ENCODE measurements around the gene SETD2. TPM values are rescaled to one million over a fixed set of nuclear protein-coding genes. Genes with fewer than 3 reads are reported as not detected.

The SETD2 gene
- total RNA-seq, 1 donor from 2014 or later, result 21.0 TPM

- no peak for DNase-seq (ENCODE audit: low spot score in 2 of 2)
- TF ChIP-seq CTCF (IDR thresholded peaks at IDR 0.05), result no peak
- no peaks in the 10 kb centered on the region for H3K27me3 ChIP-seq
- H3K9me3 ChIP-seq, result no peaks in the 10 kb centered on the region
- H3K4me1 ChIP-seq, result no peaks in the 10 kb centered on the region
- H3K4me3 ChIP-seq, result no peak overlapping the region
- no peak overlapping the region for H3K27ac ChIP-seq
- H3K36me3 ChIP-seq, result peaks cover 41 to 56% of the 10 kb centered on the region in 2 donors
- intact Hi-C loops (cut with DNase I), result no loop called here
Observed at GRCh38 chr3:47017504-47018268, 146.2 kb downstream of the SETD2 start.

GRCh38 chr3:47016934-47017435 lies 146.9 kb downstream of the SETD2 start:
- Histone ChIP-seq H3K27me3 (no peaks in the 10 kb centered on the region), H3K4me3 (no peak overlapping the region), H3K36me3 (peaks cover 41 to 56% of the 10 kb centered on the region in 2 donors), H3K9me3 (no peaks in the 10 kb centered on the region), H3K27ac (no peak overlapping the region), H3K4me1 (no peaks in the 10 kb centered on the region)
- no peak for DNase-seq (ENCODE audit: low spot score in 2 of 2)
- TF ChIP-seq CTCF (IDR thresholded peaks at IDR 0.05), result no peak
- intact Hi-C loops (cut with DNase I), result no loop called here

GRCh38 chr3:47016086-47016933 lies 147.6 kb downstream of the SETD2 start:
- H3K9me3 ChIP-seq, result no peaks in the 10 kb centered on the region
- H3K27me3 ChIP-seq, result no peaks in the 10 kb centered on the region
- H3K27ac ChIP-seq, result no peak overlapping the region
- peaks cover 41 to 56% of the 10 kb centered on the region in 2 donors for H3K36me3 ChIP-seq
- TF ChIP-seq CTCF (IDR thresholded peaks at IDR 0.05), result no peak
- no peak for DNase-seq (ENCODE audit: low spot score in 2 of 2)
- H3K4me3 ChIP-seq, result no peak overlapping the region
- intact Hi-C loops (cut with DNase I), result no loop called here
- no peaks in the 10 kb centered on the region for H3K4me1 ChIP-seq

- no peak for DNase-seq (ENCODE audit: low spot score in 2 of 2)
- peaks cover 41 to 56% of the 10 kb centered on the region in 2 donors for H3K36me3 ChIP-seq
Observed at GRCh38 chr3:47015151-47015550, 148.8 kb downstream of the SETD2 start.

GRCh38 chr3:47014036-47014435 lies 149.9 kb downstream of the SETD2 start:
- TF ChIP-seq CTCF (IDR thresholded peaks at IDR 0.05), result no peak
- Histone ChIP-seq H3K4me1 (peaks cover under 1 to 7% of the 10 kb centered on the region in 2 donors), H3K27me3 (no peaks in the 10 kb centered on the region), H3K4me3 (no peak overlapping the region), H3K27ac (no peak overlapping the region), H3K9me3 (no peaks in the 10 kb centered on the region), H3K36me3 (peaks cover 33 to 50% of the 10 kb centered on the region in 2 donors)
- intact Hi-C loops (cut with DNase I), result no loop called here
- no peak for DNase-seq (ENCODE audit: low spot score in 2 of 2)

More at GRCh38 chr3:47015151-47015550, 148.8 kb downstream of the SETD2 start:
- no peak overlapping the region for H3K27ac ChIP-seq
- no peaks in the 10 kb centered on the region for H3K27me3 ChIP-seq
- TF ChIP-seq CTCF (IDR thresholded peaks at IDR 0.05), result no peak
- H3K9me3 ChIP-seq, result no peaks in the 10 kb centered on the region
- intact Hi-C loops (cut with DNase I), result no loop called here
- H3K4me3 ChIP-seq, result no peak overlapping the region
- peaks cover 0 to 1% of the 10 kb centered on the region in 2 donors for H3K4me1 ChIP-seq
